HepG2 (cell line): ENCODE results near the gene KCTD15. TPM values are rescaled to one million over a fixed set of nuclear protein-coding genes. Genes with fewer than 3 reads are reported as not detected.

Experiments
- ATAC-seq: fragments of 200-7000 bp; cut with Tn5 transposase; 3 replicates; pipeline ENCODE4 v1.9.1; 2020; ENCODE audit warnings: mild to moderate bottlenecking, moderate library complexity
- BruUV-seq: library from RNA; stranded (reverse); fragments of 400-500 nt; replicated peaks from 2 replicates; lab custom pipeline; 2021; lab: Mats Ljungman, UMichigan
- CTCF ChIA-PET: fragments of 300-600 bp; formaldehyde crosslinking; extraction: SDS; loops from one replicate; lab custom pipeline; 2021; ENCODE audit warnings: low total read pairs, inconsistent platforms, low intra/inter-chr PET ratio; lab: Yijun Ruan, JAX
- POLR2A ChIA-PET: fragments of 350-600 bp; sonication (Branson Sonifier 250); formaldehyde crosslinking; loops from one replicate; lab custom pipeline; 2020; ENCODE audit warnings: antibody characterized with exemption, inconsistent platforms; lab: Yijun Ruan, JAX
- DNase-seq: peaks from one replicate; pipeline ENCODE4 v3.0.0-alpha.2; 2015; ENCODE audit warnings: low spot score
- FAIRE-seq: peaks from 3 replicates; lab custom pipeline; 2011; peaks lifted over from hg19 to GRCh38; lab: Jason Lieb, UNC
- H2AFZ ChIP-seq: one replicate; pipeline ENCODE4 v1.6.1; 2011; ENCODE audit warnings: low read length, inconsistent platforms
- H3K27ac ChIP-seq: fragments of 300-600 bp; 3 replicates; pipeline ENCODE4 v1.8.0; 2011; ENCODE audit warnings: mixed run types, mild to moderate bottlenecking, mixed read lengths, low read length, inconsistent platforms; ENCODE audit not compliant: insufficient read depth; ENCODE audit errors: extremely low read length
- H3K27me3 ChIP-seq, 2 experiments: fragments of 200-600 bp in 1 of 2; 2 replicates in 1 of 2; 3 replicates in 1 of 2; pipeline versions ENCODE4 v1.6.0 to v1.8.0; 2011; ENCODE audit warnings: low read length in 2 of 2, mild to moderate bottlenecking in 2 of 2, moderate library complexity in 2 of 2, inconsistent platforms in 1 of 2; ENCODE audit not compliant: insufficient read depth in 2 of 2, control insufficient read depth in 1 of 2
- H3K36me3 ChIP-seq, 2 experiments: fragments of 200-600 bp in 1 of 2; replicated peaks in 1 of 2; 2 replicates in 1 of 2; 3 replicates in 1 of 2; pipeline versions ENCODE4 v1.5.1 to v1.8.0; 2011; ENCODE audit warnings: low read length in 2 of 2, inconsistent platforms in 1 of 2; ENCODE audit not compliant: insufficient read depth in 2 of 2, control insufficient read depth in 1 of 2
- H3K4me1 ChIP-seq: 2 replicates; pipeline ENCODE4 v1.5.1; 2012; ENCODE audit warnings: low read length, inconsistent platforms; ENCODE audit not compliant: insufficient read depth
- H3K4me2 ChIP-seq: 2 replicates; pipeline ENCODE4 v1.6.0; 2011; ENCODE audit warnings: low read depth, low read length, inconsistent platforms
- H3K4me3 ChIP-seq, 3 experiments: fragments of 200-600 bp in 1 of 3; sonication (generic), shearing (Covaris generic) in 1 of 3; replicated peaks in 1 of 3; 2 replicates each; pipeline ENCODE4 v1.5.1; 2011 to 2016; ENCODE audit warnings: low read length in 3 of 3, inconsistent platforms in 2 of 3, low read depth in 2 of 3, mild to moderate bottlenecking in 2 of 3, control low read depth in 1 of 3, mixed read lengths in 1 of 3; ENCODE audit not compliant: insufficient read depth in 1 of 3
- H3K79me2 ChIP-seq: one replicate; pipeline ENCODE4 v1.6.1; 2011; ENCODE audit warnings: low read length, inconsistent platforms; ENCODE audit not compliant: insufficient read depth
- H3K9ac ChIP-seq: 2 replicates; pipeline ENCODE4 v1.6.0; 2011; ENCODE audit warnings: mild to moderate bottlenecking, low read depth, low read length, inconsistent platforms; ENCODE audit not compliant: insufficient read depth
- H3K9me3 ChIP-seq: 2 replicates; pipeline ENCODE4 v1.5.1; 2012; ENCODE audit warnings: mild to moderate bottlenecking, low read length
- H4K20me1 ChIP-seq: 2 replicates; pipeline ENCODE4 v1.6.0; 2011; ENCODE audit warnings: inconsistent platforms, mild to moderate bottlenecking, low read length, moderate library complexity; ENCODE audit not compliant: insufficient read depth
- CCAR2 ChIP-seq: fragments of 200-400 bp; formaldehyde crosslinking; optimal IDR thresholded peaks from 2 replicates; pipeline ENCODE3; 2018; ENCODE audit warnings: low read depth, mild to moderate bottlenecking, low read length, moderate library complexity
- POLR2AphosphoS2 ChIP-seq: IDR thresholded peaks from 2 replicates; pipeline ENCODE4 v1.6.1; 2011; ENCODE audit warnings: low read depth, low read length, improper control_type of control experiment
- RBFOX2 ChIP-seq: fragments of 200-400 bp; formaldehyde crosslinking; IDR thresholded peaks from 2 replicates; pipeline ENCODE4 v1.6.1; 2017; ENCODE audit warnings: low read depth, mild to moderate bottlenecking, low read length
- SCMH1 ChIP-seq: sonication (generic); formaldehyde crosslinking; IDR thresholded peaks from 2 replicates; pipeline ENCODE4 v1.9.0; 2021; ENCODE audit warnings: missing genetic modification reagents, mild to moderate bottlenecking, borderline replicate concordance
- SIX1 ChIP-seq: sonication (generic); formaldehyde crosslinking; IDR thresholded peaks from 2 replicates; pipeline ENCODE4 v1.4.0; 2020; ENCODE audit warnings: missing genetic modification reagents, borderline replicate concordance
- ZNF251 ChIP-seq: sonication (generic); formaldehyde crosslinking; IDR thresholded peaks from 2 replicates; pipeline ENCODE4 v1.9.0; 2021; ENCODE audit warnings: mild to moderate bottlenecking, missing genetic modification reagents
- ZNF335 ChIP-seq: sonication (generic); formaldehyde crosslinking; IDR thresholded peaks from 2 replicates; pipeline ENCODE4 v1.4.0; 2020; ENCODE audit warnings: missing genetic modification reagents
- ZNF33A ChIP-seq: sonication (generic); formaldehyde crosslinking; IDR thresholded peaks from 2 replicates; pipeline ENCODE4 v1.5.1; 2020; ENCODE audit warnings: missing genetic modification reagents, mild to moderate bottlenecking, moderate library complexity, borderline replicate concordance
- WGBS: methylation state at CpG from one replicate; pipeline ENCODE4 v1.1.6; 2017; ENCODE audit warnings: low lambda C conversion rate; 5-methylcytosine and 5-hydroxymethylcytosine counted together
- in situ Hi-C: cut with HindIII; loops from 2 replicates; pipeline ENCODE4 v1.10.0; 2017; ENCODE audit warnings: low pct_unique_long_range_greater_than_20kb; ENCODE audit not compliant: extremely low pct_ligation_motif_present
- intact Hi-C: fragments of 100-400 bp; cut with micrococcal nuclease; formaldehyde crosslinking; loops from one replicate; pipeline ENCODE4 v1.10.0; 2022; ENCODE audit not compliant: unreplicated experiment
- polyA plus RNA-seq, 8 experiments: library from polyadenylated mRNA; depleted of rRNA in 3 of 8; stranded (reverse) in 7 of 8; unstranded in 1 of 8; fragments of >200 nt; fragmentation: Illumina TruSeq in 4 of 8; extraction: Trizol in 4 of 8; gene quantifications; 2 replicates each; pipeline versions ENCODE4 v1.2.1 to v1.2.3, GENCODE V29; 2011 to 2016; ENCODE audit warnings: low read depth in 4 of 8, missing spikeins in 1 of 8, mixed read lengths in 1 of 8; ENCODE audit not compliant: insufficient read depth in 1 of 8
- total RNA-seq, 5 experiments: library from RNA; depleted of rRNA; stranded (reverse); fragments of >200 nt; fragmentation: Illumina TruSeq; extraction: Trizol; gene quantifications; 2 replicates each; pipeline ENCODE4 v1.2.3, GENCODE V29; 2016; ENCODE audit warnings: low read depth in 1 of 5
- TF ChIP-seq, protein P1 (sequence below): sonication (generic); formaldehyde crosslinking; IDR thresholded peaks from 2 replicates; pipeline ENCODE4 v1.8.0; 2022; ENCODE audit warnings: low read depth, missing genetic modification reagents
- TF ChIP-seq, protein P2 (sequence below): IDR thresholded peaks from 2 replicates; pipeline ENCODE4 v1.6.1; 2012; ENCODE audit warnings: low read depth, low read length, improper control_type of control experiment
- TF ChIP-seq, protein P3 (sequence below): sonication (generic); formaldehyde crosslinking; IDR thresholded peaks from 2 replicates; pipeline ENCODE4 v1.4.0; 2020; ENCODE audit warnings: missing genetic modification reagents
- TF ChIP-seq, protein P4 (sequence below): sonication (generic); formaldehyde crosslinking; IDR thresholded peaks from 2 replicates; pipeline ENCODE4 v1.4.0; 2020; ENCODE audit warnings: missing genetic modification reagents
- TF ChIP-seq, protein P5 (sequence below): sonication (generic); formaldehyde crosslinking; IDR thresholded peaks from 2 replicates; pipeline ENCODE4 v1.8.0; 2022; ENCODE audit warnings: mild to moderate bottlenecking, missing genetic modification reagents, moderate library complexity

The KCTD15 gene
- total and polyA plus RNA-seq, 2 of the 13 experiments (the other 11 are each of a cell fraction or from before 2014, with no cell fraction given) = 13.2 to 16.7 TPM

DNA sequence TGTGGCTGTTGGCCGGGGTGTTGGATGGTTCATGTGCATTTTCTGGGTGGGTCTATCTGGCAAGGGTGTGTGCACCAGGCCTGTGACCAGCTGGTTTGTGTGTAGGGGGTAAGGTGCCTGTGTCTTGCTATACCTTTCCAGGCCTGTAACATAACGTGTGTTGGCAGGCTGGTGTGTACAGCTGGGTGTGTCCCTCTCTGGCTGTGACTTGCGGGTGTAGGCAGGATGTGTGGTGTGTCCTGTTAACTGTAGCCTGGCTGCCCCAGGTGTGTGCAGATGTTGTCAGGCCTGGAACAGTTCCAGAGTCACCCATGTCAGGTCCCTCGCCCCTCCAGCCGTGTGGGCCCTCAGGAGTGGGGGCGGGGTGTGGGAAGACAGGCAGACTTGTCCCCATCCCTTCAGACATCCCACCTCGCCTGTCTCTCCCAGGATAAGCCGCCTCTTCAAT is 9.8 kb downstream of the KCTD15 start:
- ChIA-PET CTCF (no interaction called here), POLR2A (no interaction called here)
- Histone ChIP-seq H4K20me1 (no peaks in the 10 kb centered on the region), H3K36me3 (peaks cover 8 to 39% of the 10 kb centered on the region in 2 experiments), H3K4me2 (no peak overlapping the region), H3K4me3 (no peak overlapping the region), H3K9me3 (no peaks in the 10 kb centered on the region), H3K79me2 (peaks cover 18% of the 10 kb centered on the region), H3K9ac (no peak overlapping the region), H3K27ac (no peak overlapping the region), H3K27me3 (no peaks in the 10 kb centered on the region), H3K4me1 (peaks cover 33% of the 10 kb centered on the region), H2AFZ (no peak overlapping the region)
- intact Hi-C loops (no loop called here), in situ Hi-C loops (no loop called here)
- no peak for ATAC-seq
- WGBS = 100% methylated on average over 4 of the region's 8 CpGs
- no TSS peak for BruUV-seq
- FAIRE-seq = no peak
- DNase-seq = no peak
- TF ChIP-seq, protein P1, sequence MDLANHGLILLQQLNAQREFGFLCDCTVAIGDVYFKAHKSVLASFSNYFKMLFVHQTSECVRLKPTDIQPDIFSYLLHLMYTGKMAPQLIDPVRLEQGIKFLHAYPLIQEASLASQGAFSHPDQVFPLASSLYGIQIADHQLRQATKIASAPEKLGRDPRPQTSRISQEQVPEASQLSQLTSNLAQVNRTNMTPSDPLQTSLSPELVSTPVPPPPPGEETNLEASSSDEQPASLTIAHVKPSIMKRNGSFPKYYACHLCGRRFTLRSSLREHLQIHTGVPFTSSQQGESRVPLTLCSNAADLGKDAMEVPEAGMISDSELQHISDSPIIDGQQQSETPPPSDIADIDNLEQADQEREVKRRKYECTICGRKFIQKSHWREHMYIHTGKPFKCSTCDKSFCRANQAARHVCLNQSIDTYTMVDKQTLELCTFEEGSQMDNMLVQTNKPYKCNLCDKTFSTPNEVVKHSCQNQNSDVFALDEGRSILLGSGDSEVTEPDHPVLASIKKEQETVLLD = no peak
- TF ChIP-seq POLR2AphosphoS2 (no peak), CCAR2 (no peak), ZNF335 (CRISPR knock-in tag) (no peak), SCMH1 (CRISPR knock-in tag) (no peak), ZNF33A (CRISPR knock-in tag) (no peak), ZNF251 (no peak), SIX1 (CRISPR knock-in tag) (no peak), RBFOX2 (no peak)
- TF ChIP-seq, protein P2, sequence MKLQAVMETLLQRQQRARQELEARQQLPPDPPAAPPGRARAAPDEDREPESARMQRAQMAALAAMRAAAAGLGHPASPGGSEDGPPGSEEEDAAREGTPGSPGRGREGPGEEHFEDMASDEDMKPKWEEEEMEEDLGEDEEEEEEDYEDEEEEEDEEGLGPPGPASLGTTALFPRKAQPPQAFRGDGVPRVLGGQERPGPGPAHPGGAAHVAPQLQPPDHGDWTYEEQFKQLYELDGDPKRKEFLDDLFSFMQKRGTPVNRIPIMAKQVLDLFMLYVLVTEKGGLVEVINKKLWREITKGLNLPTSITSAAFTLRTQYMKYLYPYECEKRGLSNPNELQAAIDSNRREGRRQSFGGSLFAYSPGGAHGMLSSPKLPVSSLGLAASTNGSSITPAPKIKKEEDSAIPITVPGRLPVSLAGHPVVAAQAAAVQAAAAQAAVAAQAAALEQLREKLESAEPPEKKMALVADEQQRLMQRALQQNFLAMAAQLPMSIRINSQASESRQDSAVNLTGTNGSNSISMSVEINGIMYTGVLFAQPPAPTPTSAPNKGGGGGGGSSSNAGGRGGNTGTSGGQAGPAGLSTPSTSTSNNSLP = no peak
- TF ChIP-seq, protein P3, sequence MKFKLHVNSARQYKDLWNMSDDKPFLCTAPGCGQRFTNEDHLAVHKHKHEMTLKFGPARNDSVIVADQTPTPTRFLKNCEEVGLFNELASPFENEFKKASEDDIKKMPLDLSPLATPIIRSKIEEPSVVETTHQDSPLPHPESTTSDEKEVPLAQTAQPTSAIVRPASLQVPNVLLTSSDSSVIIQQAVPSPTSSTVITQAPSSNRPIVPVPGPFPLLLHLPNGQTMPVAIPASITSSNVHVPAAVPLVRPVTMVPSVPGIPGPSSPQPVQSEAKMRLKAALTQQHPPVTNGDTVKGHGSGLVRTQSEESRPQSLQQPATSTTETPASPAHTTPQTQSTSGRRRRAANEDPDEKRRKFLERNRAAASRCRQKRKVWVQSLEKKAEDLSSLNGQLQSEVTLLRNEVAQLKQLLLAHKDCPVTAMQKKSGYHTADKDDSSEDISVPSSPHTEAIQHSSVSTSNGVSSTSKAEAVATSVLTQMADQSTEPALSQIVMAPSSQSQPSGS (CRISPR knock-in tag) = no peak
- TF ChIP-seq, protein P4, sequence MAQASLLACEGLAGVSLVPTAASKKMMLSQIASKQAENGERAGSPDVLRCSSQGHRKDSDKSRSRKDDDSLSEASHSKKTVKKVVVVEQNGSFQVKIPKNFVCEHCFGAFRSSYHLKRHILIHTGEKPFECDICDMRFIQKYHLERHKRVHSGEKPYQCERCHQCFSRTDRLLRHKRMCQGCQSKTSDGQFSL (CRISPR knock-in tag) = no peak
- TF ChIP-seq, protein P5, sequence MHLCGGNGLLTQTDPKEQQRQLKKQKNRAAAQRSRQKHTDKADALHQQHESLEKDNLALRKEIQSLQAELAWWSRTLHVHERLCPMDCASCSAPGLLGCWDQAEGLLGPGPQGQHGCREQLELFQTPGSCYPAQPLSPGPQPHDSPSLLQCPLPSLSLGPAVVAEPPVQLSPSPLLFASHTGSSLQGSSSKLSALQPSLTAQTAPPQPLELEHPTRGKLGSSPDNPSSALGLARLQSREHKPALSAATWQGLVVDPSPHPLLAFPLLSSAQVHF (CRISPR knock-in tag) = no peak
